ENCODE measurements around the gene NTRK3. TPM values are rescaled to one million over a fixed set of nuclear protein-coding genes. Genes with fewer than 3 reads are reported as not detected.

Gene NTRK3
- total and polyA plus RNA-seq, 2 of the 8 experiments (the other 6 are each of a cell fraction or from before 2014, with no cell fraction given), result 4.5 to 6.8 TPM

GRCh38 chr15:88061452-88061851 is 195.1 kb downstream of the NTRK3 start:
- WGBS, 2 experiments (ENCODE audit: extremely low coverage in 1 of 2, insufficient coverage in 1 of 2, insufficient read length in 1 of 2, insufficient replicate concordance in 2 of 2, low coverage in 1 of 2, low lambda C conversion rate in 2 of 2, missing lambda C conversion rate in 1 of 2), result 83% methylated on average over 8 of the region's 10 CpGs; no CpG with 5 or more reads in 1 of the 2 experiments
- no peak overlapping the region for H2AFZ ChIP-seq (ENCODE audit: low read length)
- CTCF ChIA-PET (ENCODE audit: partially characterized antibody), result interaction anchor here (0.7 kb wide), 1 partner anchor 80 kb away, joined by 3 read pairs; no protein-coding TSS in a partner anchor

More at GRCh38 chr15:88061452-88061851, 195.1 kb downstream of the NTRK3 start:
- Histone ChIP-seq H4K8ac (ENCODE audit: extremely low read depth, insufficient read depth, low read length) (peak overlapping the region; percentile 8; the same call in 1 of the 2 replicates), H4K5ac (ENCODE audit: insufficient read length, low read depth, low read length) (no peak overlapping the region), H3K4me3 (ENCODE audit: extremely low read depth in 1 of 4, insufficient read depth in 2 of 4, low read depth in 3 of 4, low read length in 4 of 4) (no peak overlapping the region), H2AK5ac (ENCODE audit: low read depth, low read length) (no peak overlapping the region), H3K4me1 (replicated peaks in 1 of 4; ENCODE audit: control insufficient read depth in 3 of 4, insufficient read depth in 4 of 4, low read length in 3 of 4) (peaks cover 0 to 2% (median under 1%) of the 10 kb centered on the region in 4 experiments; a peak in 2 of 7 replicates), H3K36me3 (ENCODE audit: control insufficient read depth in 2 of 4, insufficient read depth in 4 of 4, low read length in 3 of 4) (no peaks in the 10 kb centered on the region), H2BK5ac (ENCODE audit: low read depth, low read length) (no peak overlapping the region), H3K23ac (ENCODE audit: insufficient read length) (no peak overlapping the region), H4K91ac (replicated peaks; ENCODE audit: insufficient read length, low read length) (no peak overlapping the region), H3K27ac (ENCODE audit: low read depth, low read length) (no peak overlapping the region), H3K4me2 (ENCODE audit: insufficient read depth in 1 of 2, low read depth in 2 of 2, low read length in 2 of 2) (no peak overlapping the region), H2BK15ac (ENCODE audit: low read length) (no peak overlapping the region), H3K9me3 (ENCODE audit: insufficient read depth in 2 of 2, low read depth in 1 of 2, low read length in 1 of 2) (no peaks in the 10 kb centered on the region), H3K79me2 (ENCODE audit: control insufficient read depth in 1 of 2, insufficient read depth in 2 of 2, low read length in 2 of 2) (no peaks in the 10 kb centered on the region), H3K14ac (ENCODE audit: insufficient read length) (no peak overlapping the region), H2BK20ac (ENCODE audit: low read length) (no peak overlapping the region), H4K20me1 (replicated peaks in 1 of 2; ENCODE audit: control insufficient read depth in 1 of 2, insufficient read depth in 2 of 2, low read length in 2 of 2) (no peaks in the 10 kb centered on the region), H3K27me3 (replicated peaks in 1 of 4; ENCODE audit: control insufficient read depth in 3 of 4, extremely low read depth in 1 of 4, insufficient read depth in 3 of 4, low read length in 3 of 4) (no peaks in the 10 kb centered on the region), H3K9ac (replicated peaks in 1 of 4; ENCODE audit: extremely low read depth in 1 of 4, low read depth in 3 of 4, low read length in 3 of 4) (no peak overlapping the region), H2BK12ac (ENCODE audit: low read depth, low read length) (no peak overlapping the region), H3K4ac (replicated peaks; ENCODE audit: insufficient read length, low read depth, low read length) (no peak overlapping the region), H3K18ac (ENCODE audit: extremely low read depth, low read length) (no peak overlapping the region), H3K23me2 (ENCODE audit: low read depth, low read length) (no peaks in the 10 kb centered on the region), H3K79me1 (ENCODE audit: low read depth, low read length) (no peaks in the 10 kb centered on the region), H3K56ac (replicated peaks; ENCODE audit: insufficient read length, low read depth, low read length) (no peak overlapping the region), H2BK120ac (replicated peaks; ENCODE audit: low read depth, low read length) (no peak overlapping the region)
- FAIRE-seq, result no peak
- POLR2A ChIA-PET (ENCODE audit: partially characterized antibody), result no interaction called here
- no peak for DNase-seq (ENCODE audit: low read depth in 1 of 2, low spot score in 2 of 2)
- no peak for TF ChIP-seq ZNF274 (IDR thresholded peaks at IDR 0.05; ENCODE audit: borderline replicate concordance, extremely low read depth, low read length)
- no peak for TF ChIP-seq SP4 (IDR thresholded peaks at IDR 0.05; ENCODE audit: low read length)
- no peak for TF ChIP-seq PHF8 (conservative IDR thresholded peaks at IDR 0.05; ENCODE audit: low read depth, low read length)
- TF ChIP-seq SP2 (IDR thresholded peaks at IDR 0.05; ENCODE audit: low read length), result no peak
- TF ChIP-seq, protein P1, sequence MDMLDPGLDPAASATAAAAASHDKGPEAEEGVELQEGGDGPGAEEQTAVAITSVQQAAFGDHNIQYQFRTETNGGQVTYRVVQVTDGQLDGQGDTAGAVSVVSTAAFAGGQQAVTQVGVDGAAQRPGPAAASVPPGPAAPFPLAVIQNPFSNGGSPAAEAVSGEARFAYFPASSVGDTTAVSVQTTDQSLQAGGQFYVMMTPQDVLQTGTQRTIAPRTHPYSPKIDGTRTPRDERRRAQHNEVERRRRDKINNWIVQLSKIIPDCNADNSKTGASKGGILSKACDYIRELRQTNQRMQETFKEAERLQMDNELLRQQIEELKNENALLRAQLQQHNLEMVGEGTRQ (IDR thresholded peaks at IDR 0.05; ENCODE audit: low read length), result no peak
